Osteoblast (primary cell): ENCODE data around the gene QDPR. TPM values are rescaled to one million over a fixed set of nuclear protein-coding genes. Genes with fewer than 3 reads are reported as not detected.

Experiments used
- DNase-seq: peaks from one replicate; pipeline ENCODE4 v3.0.0; 2011; ENCODE audit warnings: low spot score, mixed read lengths; ENCODE audit not compliant: insufficient read length; ENCODE audit errors: missing footprints
- H2AFZ ChIP-seq: 2 replicates; pipeline ENCODE4 v1.6.0; 2011; ENCODE audit warnings: mild to moderate bottlenecking, low read length
- H3K27ac ChIP-seq: 2 replicates; pipeline ENCODE4 v1.5.1; 2011; ENCODE audit warnings: mild to moderate bottlenecking, low read depth, low read length, moderate library complexity
- H3K27me3 ChIP-seq: 2 replicates; pipeline ENCODE4 v1.6.0; 2012; ENCODE audit warnings: mild to moderate bottlenecking, control low read depth, inconsistent platforms, low read length, moderate library complexity; ENCODE audit not compliant: insufficient read depth
- H3K36me3 ChIP-seq: 2 replicates; pipeline ENCODE4 v1.5.1; 2011; ENCODE audit warnings: mild to moderate bottlenecking, low read length, control low read depth, moderate library complexity; ENCODE audit not compliant: insufficient read depth
- H3K4me1 ChIP-seq: 2 replicates; pipeline ENCODE4 v1.5.1; 2011; ENCODE audit warnings: mild to moderate bottlenecking, low read length, control low read depth, moderate library complexity; ENCODE audit not compliant: insufficient read depth
- H3K4me2 ChIP-seq: 2 replicates; pipeline ENCODE4 v1.6.0; 2011; ENCODE audit warnings: mild to moderate bottlenecking, low read length; ENCODE audit not compliant: insufficient read depth
- H3K4me3 ChIP-seq: fragments of 200-600 bp; sonication (generic); 3 replicates; pipeline ENCODE4 v1.5.1; 2012; ENCODE audit warnings: mild to moderate bottlenecking, low read length, inconsistent platforms; ENCODE audit not compliant: insufficient read depth
- H3K79me2 ChIP-seq: 2 replicates; pipeline ENCODE4 v1.6.0; 2012; ENCODE audit warnings: mild to moderate bottlenecking, low read length, control low read depth, inconsistent platforms; ENCODE audit not compliant: insufficient read depth
- H3K9me3 ChIP-seq: 2 replicates; pipeline ENCODE4 v1.5.1; 2011; ENCODE audit warnings: low read depth, low read length, control low read depth
- H4K20me1 ChIP-seq: 2 replicates; pipeline ENCODE4 v1.6.0; 2012; ENCODE audit warnings: mild to moderate bottlenecking, low read length, control low read depth; ENCODE audit not compliant: insufficient read depth
- CTCF ChIP-seq: IDR thresholded peaks from 2 replicates; pipeline ENCODE4 v1.5.1; 2011; ENCODE audit warnings: mild to moderate bottlenecking, low read depth, low read length, moderate library complexity; ENCODE audit errors: extremely low read depth
- total RNA-seq: library from RNA; depleted of rRNA; stranded (reverse); fragments of >200 nt; gene quantifications from 2 replicates; pipeline ENCODE4 v1.2.3, GENCODE V29; 2012

QDPR gene
- total RNA-seq, 1 donor, result 11.9 TPM

- Histone ChIP-seq H3K4me1 (no peaks in the 10 kb centered on the region), H3K27ac (no peak overlapping the region), H2AFZ (no peak overlapping the region), H3K36me3 (no peaks in the 10 kb centered on the region), H3K9me3 (no peaks in the 10 kb centered on the region), H3K79me2 (no peaks in the 10 kb centered on the region), H4K20me1 (no peaks in the 10 kb centered on the region), H3K27me3 (peaks cover 15% of the 10 kb centered on the region), H3K4me3 (no peak overlapping the region), H3K4me2 (no peak overlapping the region)
- DNase-seq, result no peak
- TF ChIP-seq CTCF, result no peak
Measured at GRCh38 chr4:17528551-17529165, 16.8 kb upstream of the QDPR start.

DNA sequence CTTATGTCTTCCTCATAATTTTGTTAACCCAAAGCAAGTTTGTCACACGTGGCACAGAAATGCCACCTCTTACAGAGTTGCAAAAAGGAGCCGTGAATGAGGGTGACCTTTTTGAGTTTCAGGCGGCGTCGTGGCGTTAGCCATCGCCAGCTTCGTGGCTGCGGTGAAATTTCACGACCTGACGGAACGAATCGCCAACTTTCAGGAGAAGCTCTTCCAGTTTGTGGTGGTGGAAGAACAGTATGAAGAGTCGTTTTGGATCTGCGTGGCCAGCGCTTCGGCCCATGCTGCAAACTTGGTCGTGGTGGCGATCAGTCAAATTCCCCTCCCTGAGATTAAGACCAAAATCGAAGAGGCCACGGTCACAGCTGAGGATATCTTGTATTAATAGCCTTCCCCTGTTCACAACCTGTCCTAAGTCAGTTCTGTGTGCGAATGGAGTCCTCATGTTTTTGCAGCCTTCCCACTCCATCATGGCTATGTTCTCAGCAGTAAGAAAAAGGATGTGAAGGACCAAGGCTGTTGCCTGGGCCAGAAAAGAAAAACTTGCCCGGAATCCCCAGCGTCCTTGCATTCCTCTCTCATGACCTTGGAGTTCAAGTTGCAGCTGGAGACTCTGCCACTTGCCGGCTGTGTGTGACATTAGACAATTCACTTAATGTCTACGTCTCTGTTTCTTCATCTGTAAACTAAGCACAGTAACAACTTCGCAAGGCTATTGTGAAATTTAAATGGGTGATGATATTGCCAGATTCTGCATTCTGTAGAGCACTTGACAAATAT is 15.0 kb upstream of the QDPR start:
- no peaks in the 10 kb centered on the region for H3K36me3 ChIP-seq
- H3K79me2 ChIP-seq, result no peaks in the 10 kb centered on the region
- H3K4me1 ChIP-seq, result no peaks in the 10 kb centered on the region
- no peak overlapping the region for H3K27ac ChIP-seq
- peaks cover 19% of the 10 kb centered on the region for H3K27me3 ChIP-seq
- no peak for DNase-seq
- no peak overlapping the region for H3K4me2 ChIP-seq
- TF ChIP-seq CTCF, result no peak
- H3K4me3 ChIP-seq, result no peak overlapping the region
- no peak overlapping the region for H2AFZ ChIP-seq
- no peaks in the 10 kb centered on the region for H4K20me1 ChIP-seq
- H3K9me3 ChIP-seq, result no peaks in the 10 kb centered on the region

- H3K4me3 ChIP-seq, result no peak overlapping the region
Measured at GRCh38 chr4:17523662-17524061, 11.8 kb upstream of the QDPR start.

More at GRCh38 chr4:17523662-17524061, 11.8 kb upstream of the QDPR start:
- Histone ChIP-seq H4K20me1 (no peaks in the 10 kb centered on the region), H3K4me2 (no peak overlapping the region), H3K4me1 (no peaks in the 10 kb centered on the region), H3K27ac (no peak overlapping the region), H3K79me2 (no peaks in the 10 kb centered on the region), H3K9me3 (no peaks in the 10 kb centered on the region), H2AFZ (no peak overlapping the region), H3K36me3 (no peaks in the 10 kb centered on the region), H3K27me3 (peaks cover 24% of the 10 kb centered on the region)
- no peak for DNase-seq
- no peak for TF ChIP-seq CTCF
